Adrenal gland (tissue), 12 donors: Measurements from ENCODE around the gene STAP2. TPM values are rescaled to one million over a fixed set of nuclear protein-coding genes. Genes with fewer than 3 reads are reported as not detected.

Source experiments
- DNase-seq, 7 donors: peaks; one replicate each; pipeline ENCODE4 v3.0.0-alpha.2; 2019 to 2020
- H3K27ac ChIP-seq, 5 donors: fragments of 200-600 bp; sonication (generic) in 4 of 5; 1 replicate in 3 of 5; 2 replicates in 2 of 5; pipeline versions ENCODE4 v1.5.1 to v1.8.0; 2016 to 2020; ENCODE audit warnings: mild to moderate bottlenecking in 1 of 5
- H3K27me3 ChIP-seq: fragments of 200-600 bp; 2 replicates; pipeline ENCODE4 v1.8.0; 2021
- H3K36me3 ChIP-seq, 2 donors: fragments of 200-600 bp; replicated peaks in 1 of 2; 1 replicate in 1 of 2; 2 replicates in 1 of 2; pipeline versions ENCODE4 v1.5.1 to v1.8.0; 2018 to 2022
- H3K4me1 ChIP-seq, 2 donors: fragments of 200-600 bp; replicated peaks in 1 of 2; 1 replicate in 1 of 2; 2 replicates in 1 of 2; pipeline versions ENCODE4 v1.5.1 to v1.8.0; 2018 to 2021
- H3K4me3 ChIP-seq, 4 donors: fragments of 200-600 bp; sonication (generic) in 3 of 4; one replicate each; pipeline ENCODE4 v1.5.1; 2016 to 2018
- H3K9me3 ChIP-seq, 3 donors: fragments of 200-600 bp; sonication (generic) in 1 of 3; replicated peaks in 1 of 3; 1 replicate in 2 of 3; 2 replicates in 1 of 3; pipeline versions ENCODE4 v1.5.1 to v1.8.0; 2016 to 2021
- POLR2A ChIP-seq, 2 donors: fragments of 450-650 bp; IDR thresholded peaks; one replicate each; pipeline ENCODE4 v1.6.1; 2017; ENCODE audit warnings: antibody characterized with exemption in 2 of 2, mild to moderate bottlenecking in 2 of 2, moderate library complexity in 1 of 2
- WGBS, 4 donors: extraction: QIAGEN DNeasy Blood & Tissue Kit in 2 of 4; methylation state at CpG; one replicate each; pipeline versions ENCODE4 v1.1.5 to v1.1.7; 2013 to 2017; 5-methylcytosine and 5-hydroxymethylcytosine counted together
- intact Hi-C, 2 donors: fragments of 100-400 bp; cut with DNase I; formaldehyde crosslinking; loops; one replicate each; pipeline versions ENCODE4 v1.14.1 to v1.15.0; 2022 to 2023
- polyA plus RNA-seq, 3 donors: library from polyadenylated mRNA; stranded (reverse); fragments of 200-250 nt in 2 of 3; fragments of 350-450 nt in 1 of 3; fragmentation: Illumina TruSeq in 1 of 3; extraction: RNeasy Lipid Tissue Mini Kit (QIAGEN cat#74804) in 1 of 3; gene quantifications; one replicate each; pipeline ENCODE4 v1.2.3, GENCODE V29; 2013 to 2014
- total RNA-seq, 9 donors: library from RNA; depleted of rRNA in 4 of 9; stranded (reverse); fragments of >200 nt in 4 of 9; fragments of 120-200 nt in 1 of 9; fragmentation: NEBNext Ultra II Directional in 1 of 9; extraction: Animal tissue kit (Norgen Biotek cat#: 25700) in 1 of 9; gene quantifications; one replicate each; pipeline versions ENCODE4 v1.1.0 to v1.2.4, GENCODE V29; 2013 to 2023
- TF ChIP-seq, protein P1 (sequence below), 6 experiments: fragments of 450-650 bp in 4 of 6; fragments of 200-600 bp in 2 of 6; sonication (generic) in 1 of 6; IDR thresholded peaks; 1 replicate in 5 of 6; 2 replicates in 1 of 6; pipeline versions ENCODE4 v1.5.1 to v1.8.0; 2016 to 2021; ENCODE audit warnings: antibody characterized with exemption in 6 of 6, mild to moderate bottlenecking in 2 of 6, moderate library complexity in 1 of 6
- donor health status: healthy with polysubstance abuse.
- donor health status: Bipolar disorder and iron deficiency.
- donor health status: DM: yes; HTN: yes; CAD: no.
- donor health status: DM: no; HTN: no; CAD: no.
- donor health status: DM: no; HTN: no; CAD: no.
- donor health status: DM: yes; HTN: yes; CAD: no.

The STAP2 gene
- total and polyA plus RNA-seq, 12 donors = 5.7 to 106 (median 36.5) TPM

DNA sequence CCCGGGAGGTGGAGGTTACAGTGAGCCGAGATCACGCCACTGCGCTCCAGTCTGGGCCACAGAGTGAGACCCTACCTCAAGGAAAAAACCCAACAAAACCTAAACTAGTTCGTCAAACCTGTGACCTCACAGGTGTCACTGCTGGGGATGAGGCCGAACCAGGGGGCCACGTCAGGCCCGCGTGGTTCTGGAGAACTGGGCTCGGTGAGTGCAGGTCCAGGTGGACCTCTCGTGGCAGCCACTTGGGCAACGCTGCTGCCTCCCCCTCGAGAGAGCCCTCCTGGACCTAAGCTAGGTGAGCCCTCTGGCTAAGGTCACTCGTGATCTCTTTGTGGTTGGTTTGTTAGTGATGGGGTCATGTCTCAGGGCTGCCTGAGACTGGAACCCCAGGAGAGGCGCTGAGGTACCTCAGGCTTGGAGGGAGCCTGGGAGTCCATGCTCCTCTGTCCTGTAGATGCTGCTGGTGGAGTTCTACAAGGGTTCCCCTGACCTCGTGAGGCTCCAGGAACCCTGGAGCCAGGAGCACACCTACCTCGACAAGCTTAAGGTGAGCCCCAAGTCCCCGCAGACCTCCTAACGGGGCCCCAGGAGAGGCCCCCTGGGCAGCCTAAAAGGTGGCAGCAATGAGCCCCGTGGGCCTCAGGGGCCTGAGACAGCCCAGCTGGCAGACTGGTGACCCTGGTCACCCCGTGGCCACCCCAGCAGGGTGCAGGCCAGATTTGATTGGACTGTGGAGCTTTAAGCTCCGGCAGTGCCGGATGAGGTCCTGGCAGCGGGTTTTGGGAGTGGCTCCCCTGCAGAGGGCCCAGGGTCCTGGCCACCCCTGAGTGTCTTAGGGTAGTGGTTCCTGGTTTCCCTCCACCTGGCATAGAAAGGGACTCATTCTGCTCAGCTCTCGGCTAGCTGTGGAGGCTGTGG, 20.3 kb upstream of the STAP2 start:
- Histone ChIP-seq H3K36me3 (peaks cover 0 to 56% of the 10 kb centered on the region in 2 donors), H3K9me3 (no peaks in the 10 kb centered on the region), H3K4me1 (peaks cover 13 to 18% of the 10 kb centered on the region in 2 donors), H3K27ac (peak overlapping the region in 2 of 5 donors; percentile 78 to 83), H3K4me3 (no peak overlapping the region), H3K27me3 (no peaks in the 10 kb centered on the region)
- DNase-seq = no peak
- 83 to 93% (median 91%) methylated on average over 14 to 25 of the region's 25 CpGs for WGBS, 4 donors
- TF ChIP-seq, protein P1, sequence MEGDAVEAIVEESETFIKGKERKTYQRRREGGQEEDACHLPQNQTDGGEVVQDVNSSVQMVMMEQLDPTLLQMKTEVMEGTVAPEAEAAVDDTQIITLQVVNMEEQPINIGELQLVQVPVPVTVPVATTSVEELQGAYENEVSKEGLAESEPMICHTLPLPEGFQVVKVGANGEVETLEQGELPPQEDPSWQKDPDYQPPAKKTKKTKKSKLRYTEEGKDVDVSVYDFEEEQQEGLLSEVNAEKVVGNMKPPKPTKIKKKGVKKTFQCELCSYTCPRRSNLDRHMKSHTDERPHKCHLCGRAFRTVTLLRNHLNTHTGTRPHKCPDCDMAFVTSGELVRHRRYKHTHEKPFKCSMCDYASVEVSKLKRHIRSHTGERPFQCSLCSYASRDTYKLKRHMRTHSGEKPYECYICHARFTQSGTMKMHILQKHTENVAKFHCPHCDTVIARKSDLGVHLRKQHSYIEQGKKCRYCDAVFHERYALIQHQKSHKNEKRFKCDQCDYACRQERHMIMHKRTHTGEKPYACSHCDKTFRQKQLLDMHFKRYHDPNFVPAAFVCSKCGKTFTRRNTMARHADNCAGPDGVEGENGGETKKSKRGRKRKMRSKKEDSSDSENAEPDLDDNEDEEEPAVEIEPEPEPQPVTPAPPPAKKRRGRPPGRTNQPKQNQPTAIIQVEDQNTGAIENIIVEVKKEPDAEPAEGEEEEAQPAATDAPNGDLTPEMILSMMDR (IDR thresholded peaks at IDR 0.05) = no peak
- TF ChIP-seq POLR2A (IDR thresholded peaks at IDR 0.05) = no peak
- intact Hi-C loops = no loop called here

- peak in 1 of 7 donors; percentile 35 for DNase-seq
- TF ChIP-seq, protein P1 (IDR thresholded peaks at IDR 0.05) = no peak
- TF ChIP-seq POLR2A (IDR thresholded peaks at IDR 0.05) = no peak
- Histone ChIP-seq H3K4me3 (no peak overlapping the region), H3K27ac (no peak overlapping the region), H3K4me1 (peaks cover 13 to 18% of the 10 kb centered on the region in 2 donors), H3K9me3 (no peaks in the 10 kb centered on the region), H3K27me3 (no peaks in the 10 kb centered on the region), H3K36me3 (peaks cover 0 to 46% of the 10 kb centered on the region in 2 donors)
- WGBS, 4 donors = 82 to 91% (median 89%) methylated on average over 6 to 16 of the region's 16 CpGs
- intact Hi-C loops = no loop called here
Measured at GRCh38 chr19:4357921-4358326, 19.3 kb upstream of the STAP2 start.

DNA sequence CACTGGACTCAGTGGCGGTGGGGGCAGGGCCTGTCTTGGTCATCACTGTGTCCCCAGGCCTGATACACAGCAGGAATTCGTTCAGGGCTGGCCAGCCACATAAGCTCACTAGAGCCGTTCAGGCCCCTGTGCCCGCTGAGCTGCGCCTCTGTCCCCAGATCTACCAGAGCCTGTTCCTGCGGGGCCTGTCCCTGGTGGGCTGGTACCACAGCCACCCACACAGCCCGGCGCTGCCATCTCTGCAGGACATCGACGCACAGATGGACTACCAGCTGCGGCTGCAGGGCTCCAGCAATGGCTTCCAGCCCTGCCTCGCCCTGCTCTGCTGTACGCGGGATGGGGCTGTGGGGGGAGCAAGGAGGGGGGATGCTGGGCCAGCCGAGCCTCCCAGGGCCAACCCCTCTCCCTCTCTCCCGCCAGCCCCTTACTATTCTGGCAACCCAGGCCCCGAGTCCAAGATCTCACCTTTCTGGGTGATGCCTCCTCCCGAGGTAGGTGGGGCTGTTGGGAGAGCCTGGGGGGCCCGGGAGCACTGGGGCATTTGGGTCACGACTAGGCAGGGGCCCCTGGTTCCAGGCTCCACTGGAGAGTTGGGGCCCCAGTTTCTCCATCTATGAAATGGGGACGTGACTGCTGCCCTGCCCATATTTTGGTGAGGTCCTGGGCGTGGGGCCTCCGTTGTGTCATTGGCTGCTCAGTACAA, 18.6 kb upstream of the STAP2 start:
- H3K9me3 ChIP-seq = no peaks in the 10 kb centered on the region
- no peak overlapping the region for H3K4me3 ChIP-seq
- H3K27me3 ChIP-seq = no peaks in the 10 kb centered on the region
- WGBS, 4 donors = 81 to 90% (median 87%) methylated on average over 3 to 23 of the region's 23 CpGs
- peak in 1 of 7 donors; percentile 32 for DNase-seq
- no peak for TF ChIP-seq POLR2A (IDR thresholded peaks at IDR 0.05)
- H3K4me1 ChIP-seq = peaks cover 13 to 18% of the 10 kb centered on the region in 2 donors
- H3K36me3 ChIP-seq = peaks cover 0 to 39% of the 10 kb centered on the region in 2 donors
- no peak overlapping the region for H3K27ac ChIP-seq
- intact Hi-C loops = no loop called here

DNA sequence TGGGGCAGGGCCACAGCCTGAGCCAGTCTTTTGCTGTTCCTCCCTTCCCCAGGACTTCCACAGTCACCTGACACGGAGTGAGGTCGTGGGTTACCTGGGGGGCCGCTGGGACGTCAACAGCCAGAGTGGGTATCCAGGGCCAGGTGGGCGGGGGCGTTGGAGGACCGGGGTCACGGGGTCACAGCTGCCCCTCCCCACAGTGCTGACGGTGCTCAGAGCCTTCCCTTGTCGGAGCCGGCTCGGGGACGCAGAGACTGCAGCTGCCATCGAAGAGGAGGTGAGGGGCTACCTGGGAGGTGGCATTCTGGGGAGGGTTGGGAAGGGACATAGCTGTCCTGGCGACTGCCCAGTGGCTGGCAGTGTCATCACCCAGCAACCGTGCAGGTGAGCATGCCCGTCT, 16.3 kb upstream of the STAP2 start:
- H3K9me3 ChIP-seq = no peaks in the 10 kb centered on the region
- TF ChIP-seq, protein P1 (IDR thresholded peaks at IDR 0.05) = no peak
- TF ChIP-seq POLR2A (IDR thresholded peaks at IDR 0.05) = no peak
- H3K27me3 ChIP-seq = no peaks in the 10 kb centered on the region
- no peak overlapping the region for H3K4me3 ChIP-seq
- DNase-seq = peak in 1 of 7 donors; percentile 23
- no peak overlapping the region for H3K27ac ChIP-seq
- H3K36me3 ChIP-seq = peaks cover 0 to 15% of the 10 kb centered on the region in 2 donors
- intact Hi-C loops = loop anchor here (5.0 kb wide), 1 partner anchor 88 kb away; no protein-coding TSS in a partner anchor
- 77 to 82% (median 78%) methylated on average over 3 to 17 of the region's 17 CpGs for WGBS, 4 donors
- H3K4me1 ChIP-seq = no peaks in the 10 kb centered on the region
